Measurements from ENCODE around the gene CIART. TPM values are rescaled to one million over a fixed set of nuclear protein-coding genes. Genes with fewer than 3 reads are reported as not detected.

CIART gene
- total and polyA plus RNA-seq, 10 of the 15 experiments (the other 5 are each of a cell fraction or from before 2014, with no cell fraction given): 0.44 to 1.4 (median 0.67) TPM

GRCh38 chr1:150269451-150269850 is 12.9 kb upstream of the CIART start:
- Histone ChIP-seq H3K9me3 (replicated peaks; ENCODE audit: control insufficient read depth, insufficient read depth, low read length) (no peaks in the 10 kb centered on the region), H3K4me1 (ENCODE audit: control insufficient read depth, insufficient read depth, low read length) (peaks cover 13% of the 10 kb centered on the region), H2AFZ (ENCODE audit: control insufficient read depth, low read depth, low read length) (peak overlapping the region; percentile 97), H3K4me2 (ENCODE audit: control insufficient read depth, insufficient read depth) (peak overlapping the region; percentile 86), H3K36me3 (ENCODE audit: control insufficient read depth in 2 of 2, insufficient read depth in 2 of 2, low read length in 1 of 2) (peaks cover 4 to 18% of the 10 kb centered on the region in 2 experiments), H3K27ac (ENCODE audit: control insufficient read depth, insufficient read depth) (peak overlapping the region; percentile 90; the same call in 1 of the 2 replicates), H3K4me3 (peak overlapping the region; percentile 97), H3K27me3 (replicated peaks in 1 of 2; ENCODE audit: control insufficient read depth in 2 of 2, insufficient read depth in 2 of 2, low read length in 1 of 2) (no peaks in the 10 kb centered on the region), H3K79me2 (ENCODE audit: control insufficient read depth, insufficient read depth, low read length) (peaks cover 27% of the 10 kb centered on the region), H3K9ac (ENCODE audit: control insufficient read depth, insufficient read depth, low read length) (peak overlapping the region; percentile 97), H4K20me1 (ENCODE audit: control insufficient read depth, insufficient read depth) (no peaks in the 10 kb centered on the region)
- no peak for DNase-seq (ENCODE audit: low read depth, low spot score)
- ChIA-PET RAD21 (ENCODE audit: unreplicated experiment) (interaction anchor here (0.7 kb wide), 2 partner anchors 9 to 12 kb away, joined by 3 to 4 read pairs; no protein-coding TSS in a partner anchor), POLR2A (interaction anchor here (0.9 to 1.3 kb wide), 2 partner anchors 13 to 36 kb away, joined by 3 to 8 read pairs; no protein-coding TSS in a partner anchor), CTCF (interaction anchor here (1.0 to 4.3 kb wide), 3 partner anchors 13 to 427 kb away, joined by 3 to 29 read pairs (median 4); partner anchors contain the start of gene GOLPH3L), SMC1A (ENCODE audit: uncharacterized antibody, unreplicated experiment) (interaction anchor here (0.7 to 1.9 kb wide), 4 partner anchors 12 to 94 kb away, joined by 4 to 5 read pairs (median 4); no protein-coding TSS in a partner anchor)
- 19% methylated on average over 10 of the region's 10 CpGs for WGBS (ENCODE audit: insufficient coverage, insufficient replicate concordance, low lambda C conversion rate, missing lambda C conversion rate)
- ATAC-seq: no peak
- FAIRE-seq: no peak
- TSS peak; percentile 91 for BruUV-seq (replicated peaks)
- TF ChIP-seq CBX5 (IDR thresholded peaks at IDR 0.05; ENCODE audit: low read depth) (no peak), TCF7 (IDR thresholded peaks at IDR 0.05; ENCODE audit: borderline replicate concordance) (no peak), HDAC6 (IDR thresholded peaks at IDR 0.05; ENCODE audit: unreplicated experiment) (no peak), MTA3 (IDR thresholded peaks at IDR 0.05; ENCODE audit: borderline replicate concordance, low read length) (no peak), RCOR1 (conservative IDR thresholded peaks at IDR 0.05; ENCODE audit: low read depth, low read length) (no peak), IRF4 (IDR thresholded peaks at IDR 0.05; ENCODE audit: low read depth, low read length) (no peak), CEBPZ (IDR thresholded peaks at IDR 0.05; ENCODE audit: low read depth, low read length) (no peak), ETV6 (conservative IDR thresholded peaks at IDR 0.05 in 1 of 2, IDR thresholded peaks at IDR 0.05 in 1 of 2; ENCODE audit: borderline replicate concordance in 1 of 2, low read depth in 1 of 2) (no peak), WRNIP1 (IDR thresholded peaks at IDR 0.05; ENCODE audit: borderline replicate concordance, low read depth, low read length) (no peak), JUND (IDR thresholded peaks at IDR 0.05; ENCODE audit: low read depth, low read length) (no peak), DPF2 (IDR thresholded peaks at IDR 0.05) (no peak), NFXL1 (IDR thresholded peaks at IDR 0.05; ENCODE audit: borderline replicate concordance) (no peak), MEF2A (IDR thresholded peaks at IDR 0.05; ENCODE audit: insufficient read depth, low read depth, low read length) (no peak), ZBED1 (IDR thresholded peaks at IDR 0.05; ENCODE audit: borderline replicate concordance) (no peak), KDM1A (IDR thresholded peaks at IDR 0.05; ENCODE audit: borderline replicate concordance) (no peak), ATF7 (IDR thresholded peaks at IDR 0.05; ENCODE audit: low read depth) (no peak)
- intact Hi-C loops (cut with micrococcal nuclease; ENCODE audit: unreplicated experiment): loop anchor here (5.0 kb wide), 1 partner anchor 53 kb away; the partner anchor contains the start of gene PRPF3
- in situ Hi-C loops (cut with MboI): no loop called here
